Mesothelial cell of epicardium (in vitro differentiated cells): ENCODE results near the gene CREBRF. TPM values are rescaled to one million over a fixed set of nuclear protein-coding genes. Genes with fewer than 3 reads are reported as not detected.

Source experiments
- DNase-seq, 2 experiments: peaks; one replicate each; pipeline ENCODE4 v3.0.0; 2021; ENCODE audit warnings: low spot score in 2 of 2; ENCODE audit not compliant: unreplicated experiment in 2 of 2
- H3K27ac Mint-ChIP-seq: 2 replicates; pipeline ENCODE4 v1.8.0; 2021; ENCODE audit warnings: mixed read lengths
- H3K27me3 Mint-ChIP-seq: 2 replicates; pipeline ENCODE4 v1.8.0; 2021; ENCODE audit warnings: low read depth, mixed read lengths
- H3K36me3 Mint-ChIP-seq: 2 replicates; pipeline ENCODE4 v1.8.0; 2021; ENCODE audit warnings: mixed read lengths
- H3K4me1 Mint-ChIP-seq: 2 replicates; pipeline ENCODE4 v1.8.0; 2021; ENCODE audit warnings: mixed read lengths
- H3K4me3 Mint-ChIP-seq: 2 replicates; pipeline ENCODE4 v1.8.0; 2021; ENCODE audit warnings: mild to moderate bottlenecking, moderate library complexity, mixed read lengths
- H3K9me3 Mint-ChIP-seq: 2 replicates; pipeline ENCODE4 v1.8.0; 2021; ENCODE audit warnings: mixed read lengths
- total RNA-seq: library from RNA; stranded (reverse); gene quantifications from 3 replicates; pipeline ENCODE4 v1.2.1, GENCODE V29; 2021
- TF ChIP-seq, protein P1 (sequence below): fragments of 200-600 bp; sonication (generic); IDR thresholded peaks from one replicate; pipeline ENCODE4 v1.5.0; 2021; ENCODE audit warnings: antibody characterized with exemption; ENCODE audit not compliant: unreplicated experiment

The CREBRF gene
- total RNA-seq, 1 donor from 2014 or later: 20.3 TPM

DNA sequence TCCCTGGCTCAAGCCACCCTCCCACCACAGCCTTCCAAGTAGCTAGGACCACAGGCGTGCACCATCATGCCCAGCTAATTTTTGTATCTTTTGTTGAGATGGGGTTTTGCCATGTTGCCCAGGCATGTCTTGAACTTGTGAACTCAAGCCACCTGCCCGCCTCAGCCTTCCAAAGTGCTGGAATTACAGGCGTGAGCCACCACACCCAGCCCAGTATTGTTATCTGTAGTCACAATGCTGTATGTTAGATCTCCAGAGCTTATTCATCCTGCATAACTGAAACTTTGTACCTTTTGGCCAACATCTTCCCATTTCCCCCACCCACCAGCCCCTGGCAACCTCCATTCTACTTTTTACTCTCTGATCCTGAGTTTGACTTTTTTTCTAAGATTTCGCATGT, 37.5 kb downstream of the CREBRF start:
- Mint-ChIP-seq H3K27ac (peak overlapping the region; percentile 66), H3K4me1 (peaks cover 14% of the 10 kb centered on the region), H3K36me3 (peaks cover 16% of the 10 kb centered on the region), H3K9me3 (peaks cover 3% of the 10 kb centered on the region), H3K4me3 (no peak overlapping the region), H3K27me3 (no peaks in the 10 kb centered on the region)
- TF ChIP-seq, protein P1, sequence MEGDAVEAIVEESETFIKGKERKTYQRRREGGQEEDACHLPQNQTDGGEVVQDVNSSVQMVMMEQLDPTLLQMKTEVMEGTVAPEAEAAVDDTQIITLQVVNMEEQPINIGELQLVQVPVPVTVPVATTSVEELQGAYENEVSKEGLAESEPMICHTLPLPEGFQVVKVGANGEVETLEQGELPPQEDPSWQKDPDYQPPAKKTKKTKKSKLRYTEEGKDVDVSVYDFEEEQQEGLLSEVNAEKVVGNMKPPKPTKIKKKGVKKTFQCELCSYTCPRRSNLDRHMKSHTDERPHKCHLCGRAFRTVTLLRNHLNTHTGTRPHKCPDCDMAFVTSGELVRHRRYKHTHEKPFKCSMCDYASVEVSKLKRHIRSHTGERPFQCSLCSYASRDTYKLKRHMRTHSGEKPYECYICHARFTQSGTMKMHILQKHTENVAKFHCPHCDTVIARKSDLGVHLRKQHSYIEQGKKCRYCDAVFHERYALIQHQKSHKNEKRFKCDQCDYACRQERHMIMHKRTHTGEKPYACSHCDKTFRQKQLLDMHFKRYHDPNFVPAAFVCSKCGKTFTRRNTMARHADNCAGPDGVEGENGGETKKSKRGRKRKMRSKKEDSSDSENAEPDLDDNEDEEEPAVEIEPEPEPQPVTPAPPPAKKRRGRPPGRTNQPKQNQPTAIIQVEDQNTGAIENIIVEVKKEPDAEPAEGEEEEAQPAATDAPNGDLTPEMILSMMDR: no peak
- no peak for DNase-seq

GRCh38 chr5:173094012-173094661, 38.0 kb downstream of the CREBRF start:
- no peak overlapping the region for H3K4me3 Mint-ChIP-seq
- no peaks in the 10 kb centered on the region for H3K27me3 Mint-ChIP-seq
- TF ChIP-seq, protein P1: no peak
- H3K36me3 Mint-ChIP-seq: peaks cover 15% of the 10 kb centered on the region
- DNase-seq: no peak
- H3K4me1 Mint-ChIP-seq: peaks cover 14% of the 10 kb centered on the region
- peaks cover 3% of the 10 kb centered on the region for H3K9me3 Mint-ChIP-seq
- H3K27ac Mint-ChIP-seq: peak overlapping the region; percentile 66

DNA sequence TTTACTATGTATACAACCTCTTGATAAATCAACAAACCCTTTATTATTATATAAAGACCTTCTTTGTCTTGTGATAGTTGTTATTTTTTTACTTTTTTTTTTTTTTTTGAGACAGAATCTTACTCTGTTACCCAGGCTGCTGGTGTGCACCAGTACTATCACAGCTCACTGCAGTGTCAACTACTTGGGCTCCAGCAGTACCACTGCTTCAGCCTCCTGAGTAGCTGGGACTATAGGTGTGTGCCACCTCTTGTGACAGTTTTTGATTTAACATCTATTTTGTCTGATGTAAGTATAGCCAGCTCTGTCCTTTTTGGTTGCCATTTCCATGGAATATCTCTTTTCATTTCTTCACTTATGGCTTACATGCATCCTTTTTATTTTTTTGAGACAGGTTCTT, 42.6 kb downstream of the CREBRF start:
- Mint-ChIP-seq H3K27me3 (no peaks in the 10 kb centered on the region), H3K9me3 (peaks cover 8% of the 10 kb centered on the region), H3K27ac (no peak overlapping the region), H3K36me3 (peaks cover 19% of the 10 kb centered on the region), H3K4me3 (no peak overlapping the region), H3K4me1 (peaks cover 9% of the 10 kb centered on the region)
- no peak for DNase-seq
- TF ChIP-seq, protein P1: no peak

DNA sequence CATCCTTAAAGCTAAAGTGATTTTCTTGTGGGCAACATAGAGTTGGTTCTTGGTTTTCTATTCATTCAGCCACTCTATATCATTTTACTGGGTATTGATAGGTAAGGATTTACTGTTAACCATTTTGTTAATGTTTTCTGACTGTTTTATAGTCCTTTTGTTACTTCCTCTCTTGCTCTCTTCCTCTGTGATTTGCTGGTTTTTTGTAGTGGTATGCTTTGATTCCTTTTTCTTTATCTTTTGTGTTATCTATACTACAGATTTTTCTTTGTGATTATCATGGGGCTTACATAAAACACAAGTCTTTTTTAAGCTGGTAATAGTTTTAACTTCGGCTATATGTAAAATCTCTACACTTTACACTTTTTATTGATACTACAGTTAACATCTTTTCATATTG, 43.3 kb downstream of the CREBRF start:
- no peaks in the 10 kb centered on the region for H3K27me3 Mint-ChIP-seq
- DNase-seq: no peak
- no peak overlapping the region for H3K4me3 Mint-ChIP-seq
- peaks cover 2% of the 10 kb centered on the region for H3K4me1 Mint-ChIP-seq
- H3K36me3 Mint-ChIP-seq: peaks cover 17% of the 10 kb centered on the region
- H3K27ac Mint-ChIP-seq: no peak overlapping the region
- TF ChIP-seq, protein P1: no peak
- H3K9me3 Mint-ChIP-seq: peaks cover 5% of the 10 kb centered on the region

GRCh38 chr5:173101245-173101644, 45.1 kb downstream of the CREBRF start:
- H3K27ac Mint-ChIP-seq: no peak overlapping the region
- H3K9me3 Mint-ChIP-seq: peaks cover 5% of the 10 kb centered on the region
- DNase-seq: no peak
- no peaks in the 10 kb centered on the region for H3K27me3 Mint-ChIP-seq
- H3K4me1 Mint-ChIP-seq: no peaks in the 10 kb centered on the region
- TF ChIP-seq, protein P1: no peak
- peaks cover 13% of the 10 kb centered on the region for H3K36me3 Mint-ChIP-seq
- no peak overlapping the region for H3K4me3 Mint-ChIP-seq
